Astrocyte of the spinal cord (primary cell): ENCODE measurements around the gene ADAMTSL3.

Experiments
- DNase-seq: peaks from one replicate; pipeline ENCODE4 v3.0.0; 2011; ENCODE audit warnings: low read depth, low spot score
- H3K4me3 ChIP-seq: 2 replicates; pipeline ENCODE4 v1.5.1; 2011; ENCODE audit warnings: low read depth, mild to moderate bottlenecking, low read length, moderate library complexity
- in situ Hi-C: cut with HindIII; loops from 2 replicates; pipeline ENCODE4 v1.10.0; 2017; ENCODE audit warnings: low sequenced_read_pairs
- TF ChIP-seq, protein P1 (sequence below): IDR thresholded peaks from 2 replicates; pipeline ENCODE4 v1.5.1; 2012; ENCODE audit warnings: low read depth, mild to moderate bottlenecking, low read length, inconsistent platforms

Gene ADAMTSL3

DNA sequence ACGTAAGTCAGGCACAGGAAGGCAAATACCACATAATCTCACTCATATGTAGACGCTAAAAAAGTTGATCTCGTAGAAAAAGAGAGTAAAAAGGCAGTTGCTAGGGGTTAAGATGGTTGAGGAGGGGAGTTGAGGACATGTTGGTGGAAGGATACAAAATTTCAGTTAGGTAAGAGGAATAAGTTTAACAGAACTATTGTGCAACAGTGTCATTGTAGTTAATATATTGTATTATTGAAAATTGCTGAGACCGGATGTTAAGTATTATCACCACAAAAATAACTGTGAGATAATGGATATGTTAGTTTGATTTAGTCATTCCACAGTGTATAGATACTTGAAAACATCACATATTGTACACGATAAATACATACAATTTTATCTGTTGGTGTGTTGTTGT is 139.1 kb downstream of the ADAMTSL3 start:
- H3K4me3 ChIP-seq: no peak overlapping the region
- no peak for DNase-seq
- in situ Hi-C loops: no loop called here
- TF ChIP-seq, protein P1, sequence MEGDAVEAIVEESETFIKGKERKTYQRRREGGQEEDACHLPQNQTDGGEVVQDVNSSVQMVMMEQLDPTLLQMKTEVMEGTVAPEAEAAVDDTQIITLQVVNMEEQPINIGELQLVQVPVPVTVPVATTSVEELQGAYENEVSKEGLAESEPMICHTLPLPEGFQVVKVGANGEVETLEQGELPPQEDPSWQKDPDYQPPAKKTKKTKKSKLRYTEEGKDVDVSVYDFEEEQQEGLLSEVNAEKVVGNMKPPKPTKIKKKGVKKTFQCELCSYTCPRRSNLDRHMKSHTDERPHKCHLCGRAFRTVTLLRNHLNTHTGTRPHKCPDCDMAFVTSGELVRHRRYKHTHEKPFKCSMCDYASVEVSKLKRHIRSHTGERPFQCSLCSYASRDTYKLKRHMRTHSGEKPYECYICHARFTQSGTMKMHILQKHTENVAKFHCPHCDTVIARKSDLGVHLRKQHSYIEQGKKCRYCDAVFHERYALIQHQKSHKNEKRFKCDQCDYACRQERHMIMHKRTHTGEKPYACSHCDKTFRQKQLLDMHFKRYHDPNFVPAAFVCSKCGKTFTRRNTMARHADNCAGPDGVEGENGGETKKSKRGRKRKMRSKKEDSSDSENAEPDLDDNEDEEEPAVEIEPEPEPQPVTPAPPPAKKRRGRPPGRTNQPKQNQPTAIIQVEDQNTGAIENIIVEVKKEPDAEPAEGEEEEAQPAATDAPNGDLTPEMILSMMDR: no peak

DNA sequence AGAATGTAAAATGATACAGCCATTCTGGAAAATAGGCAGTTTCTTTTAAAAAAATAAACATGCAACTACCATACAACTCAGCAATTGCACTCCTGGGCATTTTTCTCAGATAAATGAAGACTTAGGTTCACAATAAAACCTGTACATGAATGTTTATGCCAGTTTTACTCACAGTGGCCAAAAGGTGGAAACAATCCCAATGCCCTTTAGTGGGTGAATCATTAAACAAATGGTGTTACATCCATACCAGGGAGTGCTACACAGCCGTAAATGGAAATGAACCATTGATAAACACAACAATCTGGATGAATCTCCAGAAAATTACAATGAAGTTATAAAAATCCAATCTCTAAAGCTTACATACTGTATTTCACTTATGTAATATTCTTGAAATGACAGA is 140.3 kb downstream of the ADAMTSL3 start:
- no peak for DNase-seq
- TF ChIP-seq, protein P1: no peak
- no peak overlapping the region for H3K4me3 ChIP-seq
- in situ Hi-C loops: no loop called here

DNA sequence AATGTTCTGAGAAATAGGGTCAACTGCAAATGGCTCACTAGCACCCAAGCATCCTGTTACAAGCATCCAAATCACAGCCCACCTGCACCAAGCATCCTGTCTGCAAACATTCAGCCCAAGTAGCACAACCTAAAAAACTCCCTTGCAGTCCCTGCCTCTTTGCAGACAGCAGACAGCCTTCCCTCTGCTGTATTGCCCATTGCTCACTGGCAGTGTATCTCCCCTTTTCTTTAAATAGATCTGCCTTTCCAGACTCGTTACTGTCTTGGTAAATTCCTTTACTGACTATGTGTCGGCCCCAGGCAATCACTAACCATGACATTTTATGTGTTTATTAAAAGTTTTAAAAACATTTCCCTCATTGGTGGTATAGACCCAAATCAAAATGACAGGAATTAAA is 155.4 kb downstream of the ADAMTSL3 start:
- TF ChIP-seq, protein P1: no peak
- no peak for DNase-seq
- in situ Hi-C loops: no loop called here
- no peak overlapping the region for H3K4me3 ChIP-seq

DNA sequence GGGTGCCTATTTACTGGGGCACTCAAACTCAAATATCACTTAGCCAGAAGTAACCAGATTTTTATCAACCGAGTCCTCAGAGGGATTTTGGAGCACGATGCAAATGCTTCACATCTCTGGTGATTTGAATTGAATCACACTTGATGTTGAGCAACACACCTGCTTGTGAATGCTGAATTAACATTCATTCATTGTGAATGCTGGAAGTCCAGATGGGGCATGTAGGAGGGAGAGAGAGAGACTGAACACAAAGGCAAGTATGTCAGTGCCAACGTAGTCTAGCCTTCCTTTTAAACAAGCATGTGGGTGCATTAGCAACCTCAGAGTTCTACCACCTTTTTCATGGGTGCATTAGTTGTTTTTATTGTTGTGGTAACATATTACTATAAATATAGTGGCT is 156.2 kb downstream of the ADAMTSL3 start:
- in situ Hi-C loops: no loop called here
- TF ChIP-seq, protein P1: no peak
- no peak overlapping the region for H3K4me3 ChIP-seq
- no peak for DNase-seq

DNA sequence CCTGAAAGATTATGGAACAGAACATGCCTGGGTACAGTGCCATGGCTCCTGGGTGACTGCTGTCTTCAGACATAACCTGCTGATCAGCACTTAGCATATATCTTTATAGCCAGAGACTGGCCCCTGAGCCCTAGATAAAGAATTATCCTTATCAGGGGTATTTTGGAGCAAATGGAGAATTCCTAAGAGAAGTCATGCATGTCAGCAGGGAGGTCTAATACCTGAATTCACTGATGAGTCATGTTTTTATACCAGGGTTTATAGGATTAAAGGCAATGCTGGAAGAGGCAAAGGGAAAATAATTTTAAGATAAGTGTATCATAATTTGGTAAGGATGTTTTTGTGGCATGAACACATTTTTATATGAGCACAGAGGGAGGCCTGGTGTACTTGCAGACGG is 159.8 kb downstream of the ADAMTSL3 start:
- no peak overlapping the region for H3K4me3 ChIP-seq
- DNase-seq: no peak
- in situ Hi-C loops: no loop called here
- TF ChIP-seq, protein P1: no peak

DNA sequence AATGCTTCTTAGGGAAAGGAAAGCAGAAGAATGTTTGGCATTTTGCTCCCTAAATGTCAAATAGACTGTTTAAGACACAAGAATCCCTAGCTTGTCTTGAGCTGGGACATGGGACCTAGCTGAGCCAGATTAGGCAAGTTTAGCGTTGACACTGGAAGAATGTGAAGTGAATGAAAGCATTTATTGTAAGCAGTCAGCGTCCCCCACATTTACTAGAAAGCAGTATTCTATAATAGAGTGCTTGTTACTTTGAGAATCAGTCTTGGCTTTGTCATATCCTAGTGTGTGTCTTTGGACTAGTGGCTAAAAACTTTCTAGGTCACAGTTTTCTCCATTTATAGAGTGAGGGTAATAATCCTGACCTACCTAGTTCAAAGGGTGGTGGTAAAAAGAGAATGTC is 161.6 kb downstream of the ADAMTSL3 start:
- H3K4me3 ChIP-seq: no peak overlapping the region
- DNase-seq: no peak
- TF ChIP-seq, protein P1: no peak
- in situ Hi-C loops: no loop called here

DNA sequence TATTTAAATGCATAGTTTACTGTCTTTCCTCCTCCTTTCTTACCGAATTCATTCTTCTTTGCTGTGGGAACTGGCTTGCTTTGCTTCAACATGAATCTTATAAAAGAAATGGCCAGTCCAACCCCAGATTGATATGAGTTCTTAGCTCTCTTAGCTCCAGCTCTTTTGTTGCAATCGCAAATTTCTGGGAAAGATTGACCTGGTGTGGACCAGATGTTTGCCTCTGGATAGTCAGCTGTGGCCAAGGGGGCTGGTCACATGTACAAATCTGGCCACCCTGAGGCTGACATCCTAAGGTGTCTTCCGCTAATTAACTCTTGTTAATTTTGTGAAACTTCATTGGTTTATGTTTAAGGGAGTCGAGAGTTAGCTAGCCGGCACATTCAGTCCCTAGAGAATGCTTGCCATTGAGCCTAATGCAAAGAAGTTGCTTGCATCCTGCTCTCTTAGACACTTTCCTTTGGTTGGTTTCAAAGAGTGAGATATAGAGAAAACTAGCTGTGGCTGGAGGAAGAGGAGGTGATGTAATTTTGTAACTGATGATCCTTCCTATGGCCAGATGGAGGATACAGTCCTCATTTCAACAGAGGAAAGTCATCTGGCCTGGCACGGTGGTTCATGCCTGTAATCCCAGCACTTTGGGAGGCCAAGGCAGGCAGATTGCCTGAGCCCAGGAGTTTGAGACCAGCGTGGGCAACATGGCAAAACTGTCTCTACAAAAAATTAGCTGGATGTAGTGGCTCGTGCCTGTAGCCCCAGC is 162.4 kb downstream of the ADAMTSL3 start:
- in situ Hi-C loops: no loop called here
- no peak for DNase-seq
- TF ChIP-seq, protein P1: no peak
- H3K4me3 ChIP-seq: no peak overlapping the region
